NCI-H82 treated with DMSO at 0.1 percent for 48 hours (cell line): ENCODE measurements around the gene SNURF.
"Not testable (repeated sequence)": the region's sequence is repeated elsewhere in the genome, so short reads cannot be mapped to it uniquely, and the experiment has no call there.

Source experiments
- DNase-seq: peaks from one replicate; lab custom pipeline; 2025; ENCODE audit not compliant: unreplicated experiment; lab: John Stamatoyannopoulos, UW

Gene SNURF

DNA sequence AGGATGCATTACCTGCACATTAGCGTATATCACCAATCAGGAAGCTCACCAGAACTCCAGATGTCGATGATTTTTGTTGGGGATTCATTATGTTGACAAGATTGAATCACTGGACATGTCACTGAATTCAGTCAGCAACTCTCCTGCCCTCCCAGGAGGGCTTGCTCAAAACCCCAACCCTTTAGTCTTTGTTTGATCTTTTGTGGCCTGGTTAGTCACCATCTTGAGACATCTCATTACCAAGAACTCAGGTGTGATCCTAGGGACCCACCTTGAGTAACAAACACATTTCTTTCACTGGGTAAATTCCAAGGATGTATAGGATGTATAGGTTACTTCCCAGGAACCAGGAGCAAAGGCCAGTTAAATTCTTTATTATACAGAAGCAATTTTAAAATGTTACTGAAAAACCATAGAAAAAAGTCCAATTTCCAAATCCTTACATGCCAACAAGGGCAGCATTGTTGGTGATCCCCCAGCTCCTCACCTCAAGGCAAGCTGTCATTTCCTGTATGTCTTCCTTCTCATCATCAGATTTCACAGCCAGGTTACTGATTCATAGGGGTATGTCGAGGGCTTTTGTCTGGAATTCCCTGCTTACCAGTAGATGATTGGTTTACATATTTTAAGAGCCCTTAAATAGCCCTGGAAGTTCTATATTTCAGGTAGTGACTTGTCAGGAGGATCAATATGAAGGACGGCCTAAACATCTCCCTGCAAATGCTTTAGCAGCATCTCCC lies 11.7 kb downstream of the SNURF start:
- DNase-seq = no peak

DNA sequence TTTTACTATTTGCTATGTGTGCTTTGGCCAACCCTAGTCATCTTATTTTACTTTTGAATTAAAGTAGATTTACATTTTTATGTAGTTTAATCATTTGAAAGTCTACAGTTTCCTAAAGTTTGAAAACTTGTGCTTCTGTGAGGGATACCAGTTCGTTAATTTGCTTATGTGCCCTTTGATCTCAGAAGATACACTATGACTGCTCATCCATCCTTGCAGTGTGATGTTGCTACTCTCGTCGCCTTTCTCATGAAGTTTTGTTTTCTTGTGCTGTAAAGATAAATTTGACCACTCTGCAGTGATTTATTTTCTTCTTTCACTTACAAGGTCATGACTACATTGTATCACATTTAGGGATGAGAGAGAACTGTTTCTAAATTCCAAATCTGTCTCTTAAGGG lies 16.3 kb downstream of the SNURF start:
- DNase-seq = no peak

DNA sequence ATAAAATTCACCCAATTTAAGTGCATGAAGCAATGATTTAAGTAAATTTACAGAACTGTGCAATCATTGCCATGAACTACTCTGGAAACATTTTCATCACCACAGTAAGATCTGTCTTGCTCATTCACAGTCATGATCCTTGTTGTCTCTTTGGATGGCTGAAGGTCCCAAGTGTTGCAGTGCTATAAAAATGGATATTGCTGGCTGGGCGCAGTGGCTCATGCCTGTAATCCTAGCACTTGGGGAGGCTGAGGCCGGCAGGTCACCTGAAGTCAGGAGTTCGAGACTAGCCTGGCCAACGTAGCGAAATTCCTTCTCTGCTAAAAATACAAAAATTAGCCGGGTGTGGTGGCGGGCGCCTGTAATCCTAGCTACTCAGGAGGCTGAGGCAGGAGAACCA lies 17.0 kb downstream of the SNURF start:
- DNase-seq = no peak

DNA sequence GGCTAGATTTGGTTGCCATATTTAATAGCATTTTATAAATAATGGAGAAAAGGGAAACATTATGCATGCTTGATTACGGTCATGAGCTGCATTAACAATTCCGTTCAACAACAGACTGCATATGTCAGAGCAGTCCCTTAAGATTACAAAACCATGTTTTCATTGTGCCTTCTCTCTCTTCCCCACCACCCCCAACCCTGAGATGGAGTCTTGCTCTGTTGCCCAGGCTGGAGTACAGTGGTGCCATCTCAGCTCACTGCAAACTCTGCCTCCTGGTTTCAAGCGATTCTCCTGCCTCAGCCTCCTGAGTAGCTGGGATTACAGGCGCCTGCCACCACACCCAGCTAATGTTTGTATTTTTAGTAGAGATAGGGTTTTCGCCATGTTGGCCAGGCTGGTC lies 17.9 kb downstream of the SNURF start:
- not testable (repeated sequence) for DNase-seq

DNA sequence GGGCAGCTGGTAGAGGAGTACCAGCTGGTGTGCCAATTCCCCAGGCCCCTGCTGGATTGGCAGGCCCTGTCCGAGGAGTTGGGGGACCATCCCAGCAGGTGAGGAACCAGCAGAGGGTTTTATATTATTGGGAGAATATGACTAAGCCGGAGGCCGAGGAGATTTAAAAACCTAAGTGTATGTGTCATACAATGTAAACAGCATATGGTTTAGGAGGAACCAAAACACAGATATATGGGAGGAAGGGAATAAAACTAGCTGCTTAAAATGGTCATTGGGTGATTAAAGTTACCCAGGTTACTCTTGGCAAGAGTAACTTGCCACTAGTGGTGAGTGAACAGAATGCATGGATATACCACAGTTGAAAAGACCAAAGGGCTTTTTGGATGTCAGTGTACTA lies 22.1 kb downstream of the SNURF start:
- no peak for DNase-seq

DNA sequence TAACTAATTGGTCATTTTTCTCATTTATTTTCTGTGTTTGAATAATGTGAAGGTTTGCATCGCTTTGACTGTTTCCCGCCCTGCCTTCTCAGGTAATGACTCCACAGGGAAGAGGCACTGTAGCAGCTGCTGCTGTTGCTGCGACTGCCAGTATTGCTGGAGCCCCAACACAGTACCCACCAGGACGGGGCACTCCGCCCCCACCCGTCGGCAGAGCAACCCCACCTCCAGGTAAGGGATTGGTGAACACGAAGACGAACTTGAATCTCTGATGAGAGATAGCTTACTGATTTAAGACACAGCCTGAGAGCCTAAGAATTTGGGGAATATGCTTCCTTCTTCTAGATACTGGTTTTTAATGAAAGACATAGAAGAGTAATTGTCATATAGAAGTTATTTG lies 22.9 kb downstream of the SNURF start:
- no peak for DNase-seq

DNA sequence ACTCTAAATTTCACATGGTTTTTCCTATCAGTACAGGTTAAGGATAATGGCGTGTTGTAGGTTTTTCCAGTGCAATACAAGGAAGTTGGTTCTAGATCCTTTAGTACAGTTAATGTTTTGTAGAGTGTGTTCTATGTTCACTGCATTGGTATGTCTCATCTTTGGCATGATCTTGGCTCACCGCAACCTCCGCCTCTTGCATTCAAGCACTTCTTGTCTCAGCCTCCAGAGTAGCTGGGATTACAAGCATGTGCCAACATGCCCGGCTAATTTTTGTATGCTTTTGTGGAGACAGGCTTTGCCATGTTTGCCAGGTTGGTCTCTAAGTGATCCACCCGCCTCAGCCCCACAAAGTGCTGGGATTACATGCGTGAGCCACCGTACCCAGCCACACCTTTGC lies 30.4 kb downstream of the SNURF start:
- no peak for DNase-seq

DNA sequence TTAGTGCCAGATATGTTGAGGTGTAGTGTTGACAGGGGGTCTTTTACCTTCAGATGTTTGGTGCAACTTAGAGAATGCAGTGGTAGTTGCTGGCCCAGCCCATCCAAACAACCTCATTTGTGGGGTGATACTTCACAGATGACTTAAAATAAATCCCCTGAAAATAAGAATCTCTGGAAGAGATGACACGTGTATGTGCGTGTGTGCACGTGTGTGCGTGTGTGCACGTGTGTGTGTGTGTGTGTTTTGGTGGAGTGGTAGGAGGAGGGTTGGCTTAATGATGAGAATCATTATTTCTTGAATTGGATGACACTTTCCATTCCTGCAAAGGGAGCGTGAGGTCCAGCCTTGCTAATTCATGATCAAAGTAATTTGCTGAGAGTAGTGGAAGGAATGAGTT lies 31.9 kb downstream of the SNURF start:
- no peak for DNase-seq
